Left lung (tissue), 10 donors: Measurements from ENCODE around the gene CAMTA1. TPM values are rescaled to one million over a fixed set of nuclear protein-coding genes. Genes with fewer than 3 reads are reported as not detected.

ENCODE experiments used
- ATAC-seq: fragments of 200-7000 bp; cut with Tn5 transposase; one replicate; pipeline ENCODE4 v1.9.1; 2020; ENCODE audit warnings: moderate library complexity
- DNase-seq, 4 donors: peaks; one replicate each; pipeline ENCODE4 v3.0.0-alpha.2; 2013 to 2020
- H3K27ac ChIP-seq, 2 donors: fragments of 200-600 bp; sonication (generic) in 1 of 2; one replicate each; pipeline versions ENCODE4 v1.5.0 to v1.8.0; 2020 to 2021
- H3K27me3 ChIP-seq, 2 donors: fragments of 200-600 bp; sonication (generic) in 1 of 2; one replicate each; pipeline versions ENCODE4 v1.5.0 to v1.8.0; 2020 to 2021
- H3K36me3 ChIP-seq, 2 donors: fragments of 200-600 bp; sonication (generic) in 1 of 2; one replicate each; pipeline versions ENCODE4 v1.5.0 to v1.8.0; 2020 to 2021
- H3K4me1 ChIP-seq, 2 donors: fragments of 200-600 bp; one replicate each; pipeline ENCODE4 v1.8.0; 2021
- H3K4me3 ChIP-seq, 2 donors: fragments of 200-600 bp; sonication (generic) in 1 of 2; one replicate each; pipeline versions ENCODE4 v1.5.0 to v1.8.0; 2020 to 2021; ENCODE audit warnings: mild to moderate bottlenecking in 1 of 2
- H3K9me3 ChIP-seq, 2 donors: fragments of 200-600 bp; sonication (generic) in 1 of 2; one replicate each; pipeline versions ENCODE4 v1.5.0 to v1.8.0; 2020 to 2021
- intact Hi-C, 2 donors: fragments of 100-400 bp; cut with DNase I; formaldehyde crosslinking; loops; one replicate each; pipeline versions ENCODE4 v1.11.2 to v1.14.2; 2022
- polyA plus RNA-seq, 6 donors: library from polyadenylated mRNA; unstranded; fragments of 120-200 nt; gene quantifications; one replicate each; pipeline ENCODE4 v1.2.1, GENCODE V29; 2013; ENCODE audit not compliant: insufficient read length in 6 of 6
- total RNA-seq, 2 donors: library from RNA; stranded (reverse); fragmentation: NEBNext Ultra II Directional; extraction: Animal tissue kit (Norgen Biotek cat#: 25700); gene quantifications; one replicate each; pipeline ENCODE4 v1.2.1, GENCODE V29; 2021
- TF ChIP-seq, protein P1 (sequence below), 2 donors: fragments of 200-600 bp; sonication (generic) in 1 of 2; IDR thresholded peaks; one replicate each; pipeline versions ENCODE4 v1.5.0 to v1.8.0; 2021; ENCODE audit warnings: antibody characterized with exemption in 2 of 2
- donor health status: DM: no; HTN: yes; CAD: no.
- donor health status: DM: no; HTN: no; CAD: no.

The CAMTA1 gene
- total and polyA plus RNA-seq, 8 donors = 42.7 to 69.1 (median 49.4) TPM

DNA sequence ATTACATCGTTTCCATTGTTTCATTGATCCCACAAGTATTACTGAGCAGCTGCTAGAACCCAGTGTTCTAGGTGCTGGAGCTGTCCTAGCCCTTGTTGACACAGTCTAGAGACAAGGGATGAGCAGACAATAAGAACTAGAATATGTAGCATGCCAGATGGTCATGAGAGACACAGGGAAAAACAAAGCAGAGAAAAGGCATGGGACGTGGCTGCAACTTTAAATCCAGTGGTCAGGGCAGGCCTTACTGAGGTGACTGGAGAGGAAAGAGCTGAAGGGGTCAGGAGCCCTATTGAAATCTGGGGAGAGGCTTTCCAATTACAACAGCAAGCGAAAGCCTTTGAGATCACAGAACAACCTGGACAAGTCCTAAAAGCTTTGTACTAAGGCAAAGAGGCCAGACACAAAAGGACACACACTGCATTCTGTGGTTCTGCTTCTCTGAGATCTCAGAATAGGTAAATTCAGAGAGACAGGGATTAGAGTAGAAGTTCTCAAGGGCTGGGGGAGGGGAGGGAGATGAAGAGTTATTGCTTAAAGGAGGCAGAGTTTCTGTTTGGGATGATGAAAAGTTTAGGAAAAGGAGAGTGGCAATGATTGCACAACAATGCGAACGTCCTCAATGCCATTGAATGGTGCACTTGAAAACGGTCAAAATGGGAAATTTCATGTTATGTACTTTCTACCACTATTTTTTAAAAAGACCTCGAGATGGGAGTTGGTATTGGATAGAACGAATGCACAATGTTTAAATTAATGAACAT is 518.5 kb downstream of the CAMTA1 start:
- TF ChIP-seq, protein P1, sequence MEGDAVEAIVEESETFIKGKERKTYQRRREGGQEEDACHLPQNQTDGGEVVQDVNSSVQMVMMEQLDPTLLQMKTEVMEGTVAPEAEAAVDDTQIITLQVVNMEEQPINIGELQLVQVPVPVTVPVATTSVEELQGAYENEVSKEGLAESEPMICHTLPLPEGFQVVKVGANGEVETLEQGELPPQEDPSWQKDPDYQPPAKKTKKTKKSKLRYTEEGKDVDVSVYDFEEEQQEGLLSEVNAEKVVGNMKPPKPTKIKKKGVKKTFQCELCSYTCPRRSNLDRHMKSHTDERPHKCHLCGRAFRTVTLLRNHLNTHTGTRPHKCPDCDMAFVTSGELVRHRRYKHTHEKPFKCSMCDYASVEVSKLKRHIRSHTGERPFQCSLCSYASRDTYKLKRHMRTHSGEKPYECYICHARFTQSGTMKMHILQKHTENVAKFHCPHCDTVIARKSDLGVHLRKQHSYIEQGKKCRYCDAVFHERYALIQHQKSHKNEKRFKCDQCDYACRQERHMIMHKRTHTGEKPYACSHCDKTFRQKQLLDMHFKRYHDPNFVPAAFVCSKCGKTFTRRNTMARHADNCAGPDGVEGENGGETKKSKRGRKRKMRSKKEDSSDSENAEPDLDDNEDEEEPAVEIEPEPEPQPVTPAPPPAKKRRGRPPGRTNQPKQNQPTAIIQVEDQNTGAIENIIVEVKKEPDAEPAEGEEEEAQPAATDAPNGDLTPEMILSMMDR (IDR thresholded peaks at IDR 0.05) = no peak
- intact Hi-C loops = no loop called here
- ATAC-seq (no peak), DNase-seq (no peak)
- no peak overlapping the region for H3K4me3 ChIP-seq
- peaks cover 0 to 7% of the 10 kb centered on the region in 2 donors for H3K27me3 ChIP-seq
- H3K27ac ChIP-seq = no peak overlapping the region
- peaks cover 0 to 12% of the 10 kb centered on the region in 2 donors for H3K9me3 ChIP-seq
- no peaks in the 10 kb centered on the region for H3K36me3 ChIP-seq
- H3K4me1 ChIP-seq = no peaks in the 10 kb centered on the region

DNA sequence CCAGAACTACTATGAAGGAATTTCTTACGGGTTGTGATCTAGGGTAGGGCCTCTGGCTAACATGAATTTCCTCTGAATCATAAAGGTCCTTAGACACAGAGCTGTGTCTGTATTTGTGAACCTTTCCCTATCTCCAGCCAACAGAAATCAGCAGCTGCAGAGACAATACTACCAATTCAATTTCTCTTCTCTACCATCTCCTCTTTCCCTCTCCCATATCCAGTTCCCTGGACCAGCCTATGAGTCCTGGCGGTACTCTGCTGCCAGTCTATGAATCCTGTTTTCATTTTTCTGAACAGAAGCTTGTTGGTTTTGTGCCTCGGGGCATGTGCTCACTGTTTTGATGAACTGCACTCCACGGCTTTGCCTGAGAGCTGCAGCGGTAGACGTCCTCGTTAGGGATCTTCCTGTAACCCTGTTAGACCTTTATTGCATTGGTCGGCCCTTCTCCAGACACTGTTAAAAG is 527.9 kb downstream of the CAMTA1 start:
- TF ChIP-seq, protein P1 (IDR thresholded peaks at IDR 0.05) = no peak
- intact Hi-C loops = no loop called here
- ATAC-seq (no peak), DNase-seq (no peak)
- peaks cover 0 to 5% of the 10 kb centered on the region in 2 donors for H3K9me3 ChIP-seq
- H3K4me1 ChIP-seq = no peaks in the 10 kb centered on the region
- H3K27ac ChIP-seq = no peak overlapping the region
- no peak overlapping the region for H3K4me3 ChIP-seq
- no peaks in the 10 kb centered on the region for H3K36me3 ChIP-seq
- H3K27me3 ChIP-seq = no peaks in the 10 kb centered on the region

DNA sequence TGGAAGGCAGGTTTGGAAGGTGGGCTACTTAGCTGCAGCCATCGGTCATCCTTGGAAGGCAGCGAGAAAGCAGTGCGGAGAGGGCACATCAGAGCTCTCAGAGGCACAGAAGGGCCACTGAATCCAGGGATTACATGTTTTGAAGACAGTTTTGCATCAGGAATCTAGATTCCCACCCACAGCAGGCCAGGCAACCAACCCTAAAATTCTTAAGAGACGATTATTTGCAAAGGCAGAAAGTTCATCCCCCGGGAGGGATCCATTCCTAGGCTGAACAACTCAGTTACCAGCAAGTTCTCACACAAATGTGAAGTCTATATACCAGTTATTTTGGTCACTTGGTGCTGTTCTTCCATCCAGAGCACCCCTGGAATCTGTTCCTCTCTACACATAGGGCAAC is 528.6 kb downstream of the CAMTA1 start:
- Histone ChIP-seq H3K27ac (no peak overlapping the region), H3K36me3 (no peaks in the 10 kb centered on the region), H3K9me3 (peaks cover 0 to 2% of the 10 kb centered on the region in 2 donors), H3K27me3 (no peaks in the 10 kb centered on the region), H3K4me3 (no peak overlapping the region), H3K4me1 (no peaks in the 10 kb centered on the region)
- DNase-seq (no peak), ATAC-seq (no peak)
- TF ChIP-seq, protein P1 (IDR thresholded peaks at IDR 0.05) = no peak
- intact Hi-C loops = no loop called here

DNA sequence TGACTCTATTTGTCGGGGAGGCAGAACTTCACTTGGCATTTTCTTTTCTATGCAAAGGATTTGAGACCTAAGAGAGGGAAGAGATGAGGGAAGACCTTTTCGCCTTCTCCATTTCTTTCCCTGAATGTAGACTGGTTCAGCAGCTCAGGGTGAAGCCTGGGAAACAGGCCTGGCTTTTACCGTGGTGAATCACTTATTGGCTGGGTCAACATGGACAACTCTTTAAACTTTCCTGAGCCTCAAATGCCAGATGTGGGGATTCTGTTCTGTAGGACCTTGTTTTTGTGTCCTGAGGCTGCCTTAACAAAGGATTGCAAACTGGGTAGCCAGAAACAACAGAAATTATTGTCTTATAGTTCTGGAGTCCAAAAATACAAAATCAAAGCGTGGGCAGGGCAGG is 530.1 kb downstream of the CAMTA1 start:
- DNase-seq = no peak
- ATAC-seq = no peak
- Histone ChIP-seq H3K27ac (no peak overlapping the region), H3K4me3 (no peak overlapping the region), H3K27me3 (no peaks in the 10 kb centered on the region), H3K9me3 (no peaks in the 10 kb centered on the region), H3K36me3 (no peaks in the 10 kb centered on the region), H3K4me1 (no peaks in the 10 kb centered on the region)
- TF ChIP-seq, protein P1 (IDR thresholded peaks at IDR 0.05) = no peak
- intact Hi-C loops = no loop called here

DNA sequence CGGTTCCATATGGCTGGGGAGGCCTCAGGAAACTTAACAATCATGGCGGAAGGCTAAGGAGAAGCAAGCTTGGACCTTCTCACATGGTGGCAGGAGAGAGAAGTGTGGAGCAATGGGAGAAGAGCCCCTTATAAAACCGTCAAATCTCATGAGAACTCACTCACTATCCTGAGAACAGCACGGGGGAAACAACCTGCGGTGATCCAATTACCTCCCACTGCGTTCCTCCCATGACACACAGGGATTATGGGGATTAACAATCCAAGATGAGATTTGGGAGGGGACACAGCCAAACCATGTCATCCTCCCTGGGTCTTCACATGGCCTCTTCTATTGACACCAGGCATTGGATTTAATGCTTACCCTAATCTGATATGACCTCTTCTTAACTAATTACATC is 530.7 kb downstream of the CAMTA1 start:
- no peak overlapping the region for H3K4me3 ChIP-seq
- no peak overlapping the region for H3K27ac ChIP-seq
- no peaks in the 10 kb centered on the region for H3K36me3 ChIP-seq
- no peaks in the 10 kb centered on the region for H3K9me3 ChIP-seq
- intact Hi-C loops = no loop called here
- ATAC-seq (no peak), DNase-seq (no peak)
- H3K27me3 ChIP-seq = no peaks in the 10 kb centered on the region
- no peaks in the 10 kb centered on the region for H3K4me1 ChIP-seq
- TF ChIP-seq, protein P1 (IDR thresholded peaks at IDR 0.05) = no peak
